Measurements from ENCODE around the gene CALHM5.

- TF ChIP-seq CTCF (IDR thresholded peaks at IDR 0.05) (no peak), POLR2A (IDR thresholded peaks at IDR 0.05) (no peak)
These were observed 18.9 kb upstream of the CALHM5 start for GRCh38 chr6:116492331-116493067.
